ENCODE results near the gene IRF2. TPM values are rescaled to one million over a fixed set of nuclear protein-coding genes. Genes with fewer than 3 reads are reported as not detected.
"Not testable (repeated sequence)": the region's sequence is repeated elsewhere in the genome, so short reads cannot be mapped to it uniquely, and the experiment has no call there.

The IRF2 gene
- total RNA-seq, 1 donor from 2014 or later, result 9.4 TPM

DNA sequence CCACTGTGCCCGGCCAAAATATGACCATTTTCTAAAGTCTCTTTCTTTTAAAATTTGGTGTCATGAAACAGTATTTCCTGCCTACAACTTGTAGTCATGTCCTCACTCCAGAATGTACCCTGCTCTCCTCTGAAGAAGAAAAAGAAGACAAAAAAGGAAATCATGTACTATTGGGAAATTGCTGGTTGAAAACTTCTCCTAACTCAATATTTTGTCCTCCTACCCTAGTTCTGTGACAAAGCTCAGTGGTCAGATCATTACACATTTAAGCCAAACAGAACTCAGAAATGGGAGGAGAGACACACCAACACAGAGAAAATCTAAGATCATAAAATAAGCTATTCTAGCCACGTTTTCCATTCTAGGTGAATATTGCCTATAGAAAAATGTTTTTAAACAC, 127.7 kb downstream of the IRF2 start:
- DNase-seq, result no peak

GRCh38 chr4:184346273-184346672, 128.1 kb downstream of the IRF2 start:
- not testable (repeated sequence) for DNase-seq

DNA sequence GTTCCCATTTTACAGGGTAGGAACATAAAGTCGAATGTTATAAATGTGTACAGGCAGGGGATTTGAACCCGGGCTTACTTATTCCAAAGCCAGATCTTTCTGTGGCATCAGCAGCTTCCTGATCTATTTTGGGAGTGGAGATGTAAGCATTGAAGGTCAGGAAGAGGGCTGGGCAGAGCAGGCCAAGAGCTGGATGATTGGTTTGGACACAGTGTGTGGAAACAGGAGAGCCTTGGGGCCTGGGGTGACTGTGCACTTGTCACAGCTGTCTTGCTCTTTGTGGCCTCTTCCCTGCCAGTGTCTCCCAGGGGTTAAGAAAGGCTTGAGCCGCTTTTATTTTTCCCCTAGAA, 128.8 kb downstream of the IRF2 start:
- DNase-seq, result no peak

GRCh38 chr4:184344899-184345572, 129.3 kb downstream of the IRF2 start:
- no peak for DNase-seq

DNA sequence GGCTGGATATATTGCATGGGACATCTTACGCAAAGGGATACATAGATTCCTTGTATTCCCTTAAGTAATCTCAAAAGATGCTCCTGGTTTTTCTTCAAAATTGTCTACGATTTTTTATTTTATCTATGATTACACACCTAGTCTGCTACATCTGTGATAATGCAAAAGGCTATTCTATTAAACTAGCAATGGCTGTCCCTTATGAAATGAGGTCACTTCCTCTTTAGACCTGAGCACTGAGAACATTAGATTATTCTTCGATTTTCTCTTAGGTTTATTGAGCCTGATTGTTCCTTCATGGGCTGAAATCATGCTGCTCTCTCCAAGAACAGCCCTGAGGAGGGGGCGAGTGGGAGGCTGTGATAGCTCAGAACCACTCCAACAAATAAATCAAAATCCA, 129.9 kb downstream of the IRF2 start:
- DNase-seq, result no peak

DNA sequence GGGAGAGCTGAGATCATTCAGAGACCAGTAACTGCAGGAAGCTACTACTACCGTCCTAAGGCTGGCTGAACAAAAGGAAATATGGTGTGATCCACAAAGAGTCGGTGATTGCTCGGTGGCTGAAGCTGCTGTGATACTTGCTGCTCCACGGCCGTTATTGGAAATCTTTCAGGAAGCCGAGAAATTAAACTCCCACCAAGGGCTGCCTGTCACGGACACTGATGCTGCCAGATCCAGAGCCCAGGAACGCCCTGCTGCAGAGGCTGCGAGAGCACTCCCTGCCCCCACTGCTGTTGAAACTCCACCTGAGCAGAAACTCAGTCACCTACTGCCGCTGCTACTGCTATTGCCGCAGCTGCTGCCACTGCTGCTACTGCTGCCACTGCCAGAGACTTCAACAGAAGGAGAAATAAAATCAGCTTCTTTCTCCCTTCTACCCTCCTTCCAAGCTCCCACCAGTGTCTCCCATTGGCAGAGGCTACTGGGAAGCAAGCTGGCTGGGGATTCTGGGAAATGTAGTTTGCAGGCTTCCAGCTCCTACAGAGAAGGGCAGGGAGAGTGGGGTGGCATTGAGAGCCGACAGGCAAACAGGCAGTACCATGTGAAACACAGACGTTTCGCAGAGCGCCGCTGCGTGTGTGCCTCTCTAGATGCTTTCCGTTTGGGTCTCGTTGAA, 130.7 kb downstream of the IRF2 start:
- peak; percentile 88 for DNase-seq

GRCh38 chr4:184342857-184343237, 131.5 kb downstream of the IRF2 start:
- DNase-seq, result not testable (repeated sequence)

DNA sequence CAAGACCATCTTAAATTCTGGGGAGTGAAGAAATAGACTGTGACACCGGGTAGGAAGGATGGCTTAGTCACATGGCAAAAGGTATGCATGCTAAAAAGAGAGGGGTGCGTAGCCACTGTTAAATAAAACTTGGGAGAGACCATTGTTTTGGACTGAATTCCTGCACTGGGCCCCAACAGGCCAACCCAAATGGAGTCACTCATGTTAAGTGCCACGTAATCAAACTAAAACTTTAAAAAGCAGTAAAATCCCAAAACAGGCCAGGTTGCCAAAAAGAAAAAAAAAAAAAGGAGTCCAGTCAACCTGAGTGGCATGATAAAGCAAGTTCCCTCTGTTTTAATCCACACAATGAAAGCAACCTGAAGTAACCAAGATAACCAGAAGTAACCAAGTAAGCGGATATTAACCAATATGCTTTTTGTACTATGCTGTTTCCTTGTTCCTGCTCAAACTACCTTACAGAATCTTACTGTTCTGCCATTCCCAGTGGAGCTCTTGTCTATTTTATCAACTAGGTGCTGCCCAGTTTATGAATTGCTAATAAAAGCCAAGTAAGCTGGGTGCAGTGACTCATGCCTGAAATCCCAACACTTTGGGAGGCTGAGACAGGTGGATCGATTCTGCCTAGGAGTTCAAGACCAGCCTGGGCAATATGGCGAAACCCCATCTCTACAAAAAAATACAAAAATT, 132.0 kb downstream of the IRF2 start:
- no peak for DNase-seq

DNA sequence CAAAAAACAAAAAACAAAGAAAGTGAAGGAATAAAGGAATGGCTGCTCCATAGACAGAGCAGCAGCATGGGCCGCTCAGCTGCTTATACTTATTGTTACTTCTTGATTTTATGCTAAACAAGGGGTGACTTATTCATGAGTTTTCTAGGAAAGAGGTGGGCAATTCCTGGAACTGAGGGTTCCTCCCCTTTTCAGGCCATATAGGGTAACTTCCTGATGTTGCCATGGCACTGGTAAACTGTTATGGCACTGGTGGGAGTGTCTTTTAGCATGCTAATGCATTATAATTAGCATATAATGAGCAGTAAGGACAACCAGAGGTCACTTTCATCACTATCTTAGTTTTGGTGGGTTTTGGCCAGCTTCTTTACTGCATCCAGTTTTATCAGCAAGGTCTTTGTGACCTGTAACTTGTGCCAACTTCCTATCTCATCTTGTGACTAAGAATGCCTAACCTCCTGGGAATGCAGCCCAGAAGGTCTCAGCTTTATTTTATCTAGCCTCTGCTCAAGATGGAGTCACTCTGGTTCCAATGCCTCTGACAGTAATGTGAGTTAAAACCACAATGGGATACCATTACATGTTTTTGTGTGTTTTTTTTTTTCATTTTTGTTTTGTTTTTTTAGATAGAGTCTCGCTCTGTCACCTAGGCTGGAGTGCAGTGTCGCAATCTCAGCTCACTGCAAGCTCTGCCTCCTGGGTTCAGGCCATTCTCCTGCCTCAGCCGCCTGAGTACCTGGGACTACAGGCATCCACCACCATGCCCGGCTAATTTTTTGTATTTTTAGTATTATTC, 134.8 kb downstream of the IRF2 start:
- not testable (repeated sequence) for DNase-seq

DNA sequence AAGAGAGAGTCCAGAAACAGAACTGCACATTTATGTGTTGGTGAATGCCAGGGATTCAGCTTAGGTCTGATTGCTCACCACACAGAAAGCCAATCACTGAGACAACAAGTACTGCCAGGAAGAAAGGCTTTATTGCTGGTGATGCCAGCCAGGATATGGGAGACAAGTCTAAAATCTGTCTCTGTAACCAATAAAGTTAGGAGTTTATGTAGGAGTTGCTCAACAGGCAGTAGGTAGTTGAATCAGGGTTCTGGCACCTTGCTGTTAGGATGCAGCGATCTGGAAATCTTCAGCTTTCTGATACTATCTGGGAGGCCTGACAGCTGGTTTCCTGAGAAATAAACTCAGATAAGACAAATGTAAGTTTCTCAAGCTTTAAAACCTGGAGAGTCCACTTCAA, 136.4 kb downstream of the IRF2 start:
- DNase-seq, result no peak

Small RNA genes within 50 kb of the gene (small RNA-seq; reads per million reads assigned to genes)
- not detected for gene RF00152

Other genes with a start within 250 kb of the IRF2 start
- gene CASP3, start 174.9 kb upstream of the IRF2 start, total RNA-seq, result 60.5 TPM
- 43.8 TPM for gene PRIMPOL, start 175.2 kb upstream of the IRF2 start, total RNA-seq

All from occipital lobe (tissue), 3 donors.